ENCODE data around the gene PLA2G12A. TPM values are rescaled to one million over a fixed set of nuclear protein-coding genes. Genes with fewer than 3 reads are reported as not detected.
A peak's percentile ranks its signal among the peaks of the same experiment; 100 is the strongest.

The PLA2G12A gene
- total and polyA plus RNA-seq, 10 of the 15 experiments (the other 5 are each of a cell fraction or from before 2014, with no cell fraction given): 3.7 to 36.8 (median 15.5) TPM

DNA sequence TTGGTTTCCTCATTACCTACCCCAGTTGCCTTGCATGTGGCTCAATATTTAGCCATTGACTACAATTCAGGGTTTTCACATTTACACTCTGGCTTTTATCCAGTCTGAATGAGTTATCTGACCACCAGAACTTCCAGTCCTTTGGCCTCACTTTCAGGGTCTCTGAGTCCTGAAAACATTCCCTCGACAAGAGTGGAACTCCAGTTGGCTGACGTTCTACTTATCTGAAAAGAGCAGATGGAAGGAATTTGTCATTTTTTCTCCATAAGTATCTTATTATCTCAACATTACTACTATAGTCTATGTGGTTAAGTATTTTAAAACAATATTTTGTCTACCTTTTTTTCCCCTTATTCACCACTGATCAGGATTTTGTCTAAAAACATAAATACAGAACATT, 21.4 kb downstream of the PLA2G12A start:
- whole genome bisulfite sequencing (ENCODE audit: insufficient coverage, insufficient replicate concordance, low lambda C conversion rate, missing lambda C conversion rate): 100% methylated on average over 2 of the region's 2 CpGs
- no peaks in the 10 kb centered on the region for H4K20me1 ChIP-seq (ENCODE audit: control insufficient read depth, insufficient read depth)
- peaks cover 5% of the 10 kb centered on the region; the same call in 1 of the 2 replicates for H3K4me1 ChIP-seq (ENCODE audit: control insufficient read depth, insufficient read depth, low read length)
- no peak overlapping the region for H3K9ac ChIP-seq (ENCODE audit: control insufficient read depth, insufficient read depth, low read length)
- 0 out of 4 replicates have a peak, but pooled peaks cover 0 to 2% of the 10 kb centered on the region in 2 experiments for H3K36me3 ChIP-seq (ENCODE audit: control insufficient read depth in 2 of 2, insufficient read depth in 2 of 2, low read length in 1 of 2)
- ChIA-PET SMC1A (ENCODE audit: uncharacterized antibody, unreplicated experiment) (interaction anchor here (1.2 kb wide), 1 partner anchor 136 kb away, joined by 3 read pairs; no protein-coding TSS in a partner anchor), RAD21 (ENCODE audit: unreplicated experiment) (interaction anchor here (1.0 to 1.2 kb wide), 2 partner anchors 9 to 146 kb away, joined by 3 read pairs; no protein-coding TSS in a partner anchor), CTCF (interaction anchor here (0.7 to 1.1 kb wide), 2 partner anchors 95 to 118 kb away, joined by 3 read pairs; no protein-coding TSS in a partner anchor), POLR2A (interaction anchor here (0.6 kb wide), 1 partner anchor 262 kb away, joined by 6 read pairs; no protein-coding TSS in a partner anchor)
- BruUV-seq (replicated peaks): no TSS peak
- FAIRE-seq: no peak
- in situ Hi-C loops (cut with MboI): no loop called here
- TF ChIP-seq STAT1 (conservative IDR thresholded peaks at IDR 0.05): no peak
- TF ChIP-seq CHD4 (IDR thresholded peaks at IDR 0.05): no peak
- no peak for TF ChIP-seq EED (IDR thresholded peaks at IDR 0.05; ENCODE audit: low read depth)
- no peak for TF ChIP-seq SREBF1 (IDR thresholded peaks at IDR 0.05; ENCODE audit: low read length)
- H3K4me3 ChIP-seq: no peak overlapping the region
- no peak overlapping the region for H3K27ac ChIP-seq (ENCODE audit: control insufficient read depth, insufficient read depth)
- intact Hi-C loops (cut with micrococcal nuclease; ENCODE audit: unreplicated experiment): loop anchor here (10.0 kb wide), 1 partner anchor 266 kb away; no protein-coding TSS in a partner anchor
- no peak for DNase-seq (ENCODE audit: low read depth, low spot score)
- H3K4me2 ChIP-seq (ENCODE audit: control insufficient read depth, insufficient read depth): peak overlapping the region; percentile 39
- H2AFZ ChIP-seq (ENCODE audit: control insufficient read depth, low read depth, low read length): no peak overlapping the region
- no peaks in the 10 kb centered on the region for H3K9me3 ChIP-seq (replicated peaks; ENCODE audit: control insufficient read depth, insufficient read depth, low read length)
- no peaks in the 10 kb centered on the region for H3K27me3 ChIP-seq (replicated peaks in 1 of 2; ENCODE audit: control insufficient read depth in 2 of 2, insufficient read depth in 2 of 2, low read length in 1 of 2)
- ATAC-seq: no peak
- H3K79me2 ChIP-seq (ENCODE audit: control insufficient read depth, insufficient read depth, low read length): no peaks in the 10 kb centered on the region

DNA sequence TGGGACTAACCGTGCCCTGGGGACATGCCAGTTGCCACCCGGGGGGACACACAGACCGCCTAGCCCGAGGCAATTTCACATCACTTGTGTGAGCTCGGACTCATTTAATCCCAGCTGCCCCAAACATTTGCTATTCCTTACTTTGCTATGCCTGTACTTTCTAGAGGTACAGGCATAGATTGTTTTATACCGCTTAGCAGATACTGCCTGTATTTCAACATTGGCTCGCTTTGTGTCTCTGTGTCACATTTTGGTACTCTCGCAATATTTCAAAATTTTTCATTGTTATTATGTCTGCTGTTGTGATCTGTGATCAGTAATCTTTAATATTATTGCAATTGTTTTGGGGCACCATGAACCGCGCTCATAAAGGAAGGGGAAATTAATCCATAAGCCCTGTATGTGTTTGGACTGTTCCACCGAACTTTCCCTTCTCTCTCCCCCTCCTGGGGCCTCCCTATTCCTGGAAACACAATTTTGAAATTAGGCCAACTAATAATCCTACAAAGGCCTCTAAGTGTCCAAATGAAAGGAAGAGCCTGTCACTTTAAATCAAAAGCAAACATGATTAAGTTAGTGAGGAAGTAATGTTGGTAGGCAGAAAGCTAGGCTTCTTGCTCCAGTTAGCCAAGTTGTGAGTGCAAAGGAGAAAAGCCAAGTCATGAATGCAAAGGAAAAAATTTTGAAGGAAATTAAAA, 26.1 kb downstream of the PLA2G12A start:
- H3K9me3 ChIP-seq (replicated peaks; ENCODE audit: control insufficient read depth, insufficient read depth, low read length): no peaks in the 10 kb centered on the region
- peak overlapping the region; percentile 71 for H3K27ac ChIP-seq (ENCODE audit: control insufficient read depth, insufficient read depth)
- ChIA-PET RAD21 (ENCODE audit: unreplicated experiment) (interaction anchor here (0.8 to 2.3 kb wide), 9 partner anchors 26 to 279 kb away, joined by 3 to 7 read pairs (median 6); partner anchors contain the start of genes CFI, PLA2G12A and SEC24B), POLR2A (interaction anchor here (0.9 to 3.0 kb wide), 4 partner anchors 26 to 270 kb away, joined by 3 to 13 read pairs (median 5); partner anchors contain the start of genes PLA2G12A and SEC24B), SMC1A (ENCODE audit: uncharacterized antibody, unreplicated experiment) (interaction anchor here (0.7 to 6.3 kb wide), 11 partner anchors 9 to 279 kb away, joined by 3 to 27 read pairs (median 3); no protein-coding TSS in a partner anchor), CTCF (interaction anchor here (0.8 to 2.0 kb wide), 11 partner anchors 8 to 430 kb away, joined by 3 to 5 read pairs (median 4); partner anchors contain the start of gene PLA2G12A)
- BruUV-seq (replicated peaks): no TSS peak
- FAIRE-seq: no peak
- DNase-seq (ENCODE audit: low read depth, low spot score): peak; percentile 8
- in situ Hi-C loops (cut with MboI) (no loop called here), intact Hi-C loops (cut with micrococcal nuclease; ENCODE audit: unreplicated experiment) (loop anchor here (1.0 to 10.0 kb wide), 4 partner anchors 111 to 271 kb away; partner anchors contain the start of genes GAR1, MCUB and SEC24B)
- peak overlapping the region; percentile 76 for H2AFZ ChIP-seq (ENCODE audit: control insufficient read depth, low read depth, low read length)
- peaks cover 15% of the 10 kb centered on the region for H3K4me1 ChIP-seq (ENCODE audit: control insufficient read depth, insufficient read depth, low read length)
- H3K4me2 ChIP-seq (ENCODE audit: control insufficient read depth, insufficient read depth): peak overlapping the region; percentile 79
- no peak for ATAC-seq
- H4K20me1 ChIP-seq (ENCODE audit: control insufficient read depth, insufficient read depth): no peaks in the 10 kb centered on the region
- 42% methylated on average over 11 of the region's 11 CpGs for WGBS (ENCODE audit: insufficient coverage, insufficient replicate concordance, low lambda C conversion rate, missing lambda C conversion rate)
- H3K27me3 ChIP-seq (replicated peaks in 1 of 2; ENCODE audit: control insufficient read depth in 2 of 2, insufficient read depth in 2 of 2, low read length in 1 of 2): no peaks in the 10 kb centered on the region
- H3K4me3 ChIP-seq: peak overlapping the region; percentile 96
- peaks cover 6% of the 10 kb centered on the region for H3K79me2 ChIP-seq (ENCODE audit: control insufficient read depth, insufficient read depth, low read length)
- no peaks in the 10 kb centered on the region for H3K36me3 ChIP-seq (ENCODE audit: control insufficient read depth in 2 of 2, insufficient read depth in 2 of 2, low read length in 1 of 2)
- peak overlapping the region; percentile 61 for H3K9ac ChIP-seq (ENCODE audit: control insufficient read depth, insufficient read depth, low read length)
- TF ChIP-seq NR2F1 (conservative IDR thresholded peaks at IDR 0.05) (no peak), DPF2 (IDR thresholded peaks at IDR 0.05) (no peak), KDM1A (IDR thresholded peaks at IDR 0.05; ENCODE audit: borderline replicate concordance) (no peak)
- TF ChIP-seq, protein P1, sequence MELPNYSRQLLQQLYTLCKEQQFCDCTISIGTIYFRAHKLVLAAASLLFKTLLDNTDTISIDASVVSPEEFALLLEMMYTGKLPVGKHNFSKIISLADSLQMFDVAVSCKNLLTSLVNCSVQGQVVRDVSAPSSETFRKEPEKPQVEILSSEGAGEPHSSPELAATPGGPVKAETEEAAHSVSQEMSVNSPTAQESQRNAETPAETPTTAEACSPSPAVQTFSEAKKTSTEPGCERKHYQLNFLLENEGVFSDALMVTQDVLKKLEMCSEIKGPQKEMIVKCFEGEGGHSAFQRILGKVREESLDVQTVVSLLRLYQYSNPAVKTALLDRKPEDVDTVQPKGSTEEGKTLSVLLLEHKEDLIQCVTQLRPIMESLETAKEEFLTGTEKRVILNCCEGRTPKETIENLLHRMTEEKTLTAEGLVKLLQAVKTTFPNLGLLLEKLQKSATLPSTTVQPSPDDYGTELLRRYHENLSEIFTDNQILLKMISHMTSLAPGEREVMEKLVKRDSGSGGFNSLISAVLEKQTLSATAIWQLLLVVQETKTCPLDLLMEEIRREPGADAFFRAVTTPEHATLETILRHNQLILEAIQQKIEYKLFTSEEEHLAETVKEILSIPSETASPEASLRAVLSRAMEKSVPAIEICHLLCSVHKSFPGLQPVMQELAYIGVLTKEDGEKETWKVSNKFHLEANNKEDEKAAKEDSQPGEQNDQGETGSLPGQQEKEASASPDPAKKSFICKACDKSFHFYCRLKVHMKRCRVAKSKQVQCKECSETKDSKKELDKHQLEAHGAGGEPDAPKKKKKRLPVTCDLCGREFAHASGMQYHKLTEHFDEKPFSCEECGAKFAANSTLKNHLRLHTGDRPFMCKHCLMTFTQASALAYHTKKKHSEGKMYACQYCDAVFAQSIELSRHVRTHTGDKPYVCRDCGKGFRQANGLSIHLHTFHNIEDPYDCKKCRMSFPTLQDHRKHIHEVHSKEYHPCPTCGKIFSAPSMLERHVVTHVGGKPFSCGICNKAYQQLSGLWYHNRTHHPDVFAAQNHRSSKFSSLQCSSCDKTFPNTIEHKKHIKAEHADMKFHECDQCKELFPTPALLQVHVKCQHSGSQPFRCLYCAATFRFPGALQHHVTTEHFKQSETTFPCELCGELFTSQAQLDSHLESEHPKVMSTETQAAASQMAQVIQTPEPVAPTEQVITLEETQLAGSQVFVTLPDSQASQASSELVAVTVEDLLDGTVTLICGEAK (IDR thresholded peaks at IDR 0.05; ENCODE audit: borderline replicate concordance): 0 out of 2 replicates have a peak, but pooled peaks have one; percentile 14
